Kidney epithelial cell (primary cell): ENCODE results near the gene NPAS4. TPM values are rescaled to one million over a fixed set of nuclear protein-coding genes. Genes with fewer than 3 reads are reported as not detected.
A peak's percentile ranks its signal among the peaks of the same experiment; 100 is the strongest.

Source experiments
- DNase-seq: peaks from one replicate; pipeline ENCODE4 v3.0.0-alpha.2; 2010; ENCODE audit warnings: low read depth
- H3K27me3 ChIP-seq: 2 replicates; pipeline ENCODE4 v1.6.0; 2011; ENCODE audit warnings: low read length; ENCODE audit not compliant: control insufficient read depth, insufficient read depth
- H3K36me3 ChIP-seq: 2 replicates; pipeline ENCODE4 v1.5.1; 2011; ENCODE audit warnings: low read length; ENCODE audit not compliant: control insufficient read depth, insufficient read depth
- H3K4me3 ChIP-seq: 2 replicates; pipeline ENCODE4 v1.5.1; 2011; ENCODE audit warnings: low read depth, mild to moderate bottlenecking, control low read depth, low read length
- CTCF ChIP-seq: IDR thresholded peaks from 2 replicates; pipeline ENCODE4 v1.5.1; 2011; ENCODE audit warnings: mild to moderate bottlenecking, moderate library complexity, low read length, control low read depth, inconsistent platforms; ENCODE audit not compliant: insufficient read depth, poor library complexity, severe bottlenecking
- total RNA-seq: library from RNA; depleted of rRNA; stranded (reverse); fragments of >200 nt; gene quantifications from 2 replicates; pipeline ENCODE4 v1.2.3, GENCODE V29; 2015

Gene NPAS4
- total RNA-seq, 1 donor from 2014 or later, result not detected

GRCh38 chr11:66465373-66466224, 44.8 kb downstream of the NPAS4 start:
- Histone ChIP-seq H3K36me3 (no peaks in the 10 kb centered on the region), H3K27me3 (no peaks in the 10 kb centered on the region), H3K4me3 (peak overlapping the region; percentile 61)
- TF ChIP-seq CTCF, result no peak
- no peak for DNase-seq

DNA sequence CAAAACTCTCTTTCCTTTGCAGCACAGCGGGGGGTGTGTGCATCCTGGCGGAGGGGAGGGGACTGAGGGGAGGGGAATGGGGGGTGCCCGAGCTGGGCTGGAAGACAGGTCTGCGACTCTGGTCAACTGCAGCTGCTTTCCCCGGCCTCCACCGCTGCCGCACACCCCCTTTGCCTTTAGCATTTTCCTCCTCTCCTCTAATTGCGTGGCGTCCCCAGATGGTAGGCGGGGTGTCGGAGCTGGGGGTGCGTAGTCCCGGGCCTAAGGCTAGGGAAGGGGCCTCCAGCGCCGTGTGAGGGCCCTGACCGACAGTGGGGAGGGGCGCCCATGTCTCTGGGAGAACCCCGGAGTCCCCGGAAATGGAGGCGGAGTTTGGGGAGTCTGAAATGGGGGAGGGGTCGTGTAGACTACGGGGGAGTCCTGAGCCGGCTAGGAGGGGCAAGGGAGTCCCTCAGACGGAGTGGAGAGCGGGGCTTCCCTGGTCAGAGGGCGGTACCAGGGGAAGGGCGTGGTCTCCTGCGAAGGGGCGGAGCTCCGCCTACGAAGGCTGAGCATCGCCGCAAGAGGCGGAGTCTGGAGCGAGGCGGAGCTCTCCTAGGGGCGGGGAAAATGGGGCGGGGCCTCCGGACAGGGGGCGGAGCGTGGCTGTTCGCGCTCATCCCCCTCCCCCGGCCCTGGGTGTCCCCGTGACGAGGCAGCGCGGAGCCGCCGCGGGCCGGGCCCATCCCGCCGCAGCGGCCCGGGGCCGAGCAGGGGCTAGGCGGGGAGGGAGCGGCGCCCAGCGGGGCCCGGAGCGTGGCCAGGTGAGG, 45.6 kb downstream of the NPAS4 start, which contains the start of gene PELI3:
Gene PELI3, plus strand, starts transcription at position 681 of the 809 bp plus-strand sequence. CDS start 1,224 bp downstream, outside the sequence.
- no peak for TF ChIP-seq CTCF
- peak within 1 kb of the TSS; percentile 61 for H3K4me3 ChIP-seq
- no peaks in the 10 kb centered on the region for H3K36me3 ChIP-seq
- peak; percentile 39 for DNase-seq
- H3K27me3 ChIP-seq, result no peaks in the 10 kb centered on the region

GRCh38 chr11:66467034-66467659, 46.3 kb downstream of the NPAS4 start:
- peak; percentile 4 for TF ChIP-seq CTCF
- Histone ChIP-seq H3K27me3 (no peaks in the 10 kb centered on the region), H3K4me3 (peak overlapping the region; percentile 61), H3K36me3 (no peaks in the 10 kb centered on the region)
- DNase-seq, result no peak

- no peaks in the 10 kb centered on the region for H3K27me3 ChIP-seq
- no peak for DNase-seq
These were observed 46.9 kb downstream of the NPAS4 start for GRCh38 chr11:66467756-66468155.

DNA sequence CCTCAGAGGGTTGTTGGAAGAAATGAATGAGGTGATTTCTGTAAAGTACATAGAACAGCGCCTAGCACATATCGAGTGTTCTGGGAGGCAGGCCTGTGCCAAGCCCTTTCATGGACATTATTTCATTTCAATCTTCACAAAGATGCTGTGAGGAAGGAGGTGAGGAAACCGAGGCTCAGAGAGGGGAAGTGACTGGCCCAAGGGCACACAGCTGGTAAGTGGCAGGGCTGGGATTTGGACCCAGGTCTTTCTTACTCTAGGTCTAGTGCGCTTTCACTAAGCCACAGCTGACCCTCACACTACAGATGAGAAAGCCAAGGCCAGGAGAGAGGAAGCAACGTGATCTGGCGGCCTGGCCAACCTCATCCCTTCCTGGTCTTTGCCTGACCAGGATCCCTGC, 47.9 kb downstream of the NPAS4 start:
- DNase-seq, result no peak
- H3K27me3 ChIP-seq, result no peaks in the 10 kb centered on the region
- TF ChIP-seq CTCF, result no peak

More at GRCh38 chr11:66467756-66468155, 46.9 kb downstream of the NPAS4 start:
- no peak for TF ChIP-seq CTCF
- Histone ChIP-seq H3K4me3 (no peak overlapping the region), H3K36me3 (no peaks in the 10 kb centered on the region)

More for the DNA sequence above, 47.9 kb downstream of the NPAS4 start:
- Histone ChIP-seq H3K4me3 (no peak overlapping the region), H3K36me3 (no peaks in the 10 kb centered on the region)
